ENCODE measurements around the gene SLC22A5.

SLC22A5 gene

GRCh38 chr5:132444061-132444460 is 74.6 kb downstream of the SLC22A5 start:
- no peak overlapping the region for H3K9ac ChIP-seq
- H3K36me3 ChIP-seq (ENCODE audit: insufficient read depth) = no peaks in the 10 kb centered on the region
- H3K4me2 ChIP-seq = no peak overlapping the region
- TF ChIP-seq CTCF (conservative IDR thresholded peaks at IDR 0.05; ENCODE audit: low read depth, low read length) = no peak
- H3K4me1 ChIP-seq (ENCODE audit: low read depth, poor library complexity, severe bottlenecking) = no peaks in the 10 kb centered on the region
- H4K20me1 ChIP-seq (ENCODE audit: insufficient read depth) = no peaks in the 10 kb centered on the region
- no peak overlapping the region for H3K27ac ChIP-seq
- H3K79me2 ChIP-seq (ENCODE audit: insufficient read depth, low read depth) = no peaks in the 10 kb centered on the region
- no peaks in the 10 kb centered on the region for H3K27me3 ChIP-seq (ENCODE audit: insufficient read depth, low read depth)
- no peak overlapping the region for H3K4me3 ChIP-seq (IDR thresholded peaks at IDR 0.05; ENCODE audit: insufficient read depth, low read depth, low read length)
- no peak overlapping the region for H2AFZ ChIP-seq (ENCODE audit: low read depth)

Data from KMS-11 (cell line).